K562 (cell line): Measurements from ENCODE around the gene HSPB2. TPM values are rescaled to one million over a fixed set of nuclear protein-coding genes. Genes with fewer than 3 reads are reported as not detected.

Source experiments
- ATF7 ChIP-seq: fragments of 450-650 bp; IDR thresholded peaks from 2 replicates; pipeline ENCODE4 v1.7.1; 2014; ENCODE audit warnings: mild to moderate bottlenecking, moderate library complexity
- BRD4 ChIP-seq: fragments of 200-600 bp; sonication (generic); IDR thresholded peaks from 2 replicates; pipeline ENCODE4 v1.6.1; 2017; ENCODE audit warnings: inconsistent platforms
- CTBP1 ChIP-seq: fragments of 450-650 bp; IDR thresholded peaks from 2 replicates; pipeline ENCODE4 v1.6.1; 2016; ENCODE audit warnings: borderline replicate concordance
- CXXC5 ChIP-seq: fragments of 250-450 bp; sonication (Bioruptor Pico); IDR thresholded peaks from 2 replicates; pipeline ENCODE4 v1.8.0; 2022; ENCODE audit warnings: inconsistent platforms, mild to moderate bottlenecking, moderate library complexity
- ETV1 ChIP-seq: fragments of 450-650 bp; conservative IDR thresholded peaks from 2 replicates; pipeline ENCODE4 v1.6.1; 2016; ENCODE audit warnings: missing genetic modification characterization, control low read depth, low read depth, missing compliant biosample characterization
- FOXA1 ChIP-seq: fragments of 450-650 bp; IDR thresholded peaks from 2 replicates; pipeline ENCODE4 v1.6.1; 2016; ENCODE audit warnings: mild to moderate bottlenecking, borderline replicate concordance
- JUNB ChIP-seq: fragments of 450-650 bp; formaldehyde crosslinking; conservative IDR thresholded peaks from 2 replicates; pipeline ENCODE4 v1.4.0; 2020; ENCODE audit warnings: mild to moderate bottlenecking
- KDM4B ChIP-seq, 2 experiments: fragments of 450-650 bp in 1 of 2; sonication (generic) in 1 of 2; IDR thresholded peaks; 2 replicates each; pipeline ENCODE4 v1.6.1; 2016 to 2017; ENCODE audit warnings: borderline replicate concordance in 2 of 2, antibody characterized with exemption in 1 of 2, low read depth in 1 of 2, mild to moderate bottlenecking in 1 of 2
- LARP7 ChIP-seq: fragments of 450-650 bp; IDR thresholded peaks from 2 replicates; pipeline ENCODE4 v1.6.1; 2016
- MECOM ChIP-seq: fragments of 250-450 bp; sonication (Bioruptor Pico); IDR thresholded peaks from 2 replicates; pipeline ENCODE4 v1.8.0; 2022; ENCODE audit warnings: inconsistent platforms
- MEIS2 ChIP-seq: fragments of 450-650 bp; IDR thresholded peaks from 2 replicates; pipeline ENCODE4 v1.6.1; 2014; ENCODE audit warnings: mild to moderate bottlenecking; ENCODE audit not compliant: partially characterized antibody
- NFXL1 ChIP-seq: fragments of 450-650 bp; formaldehyde crosslinking; IDR thresholded peaks from 2 replicates; pipeline ENCODE4 v1.4.0; 2021; ENCODE audit warnings: mild to moderate bottlenecking
- NRF1 ChIP-seq, 2 experiments: fragments of 450-650 bp; IDR thresholded peaks in 1 of 2; conservative IDR thresholded peaks in 1 of 2; 2 replicates each; pipeline ENCODE4 v1.6.1; 2014; ENCODE audit warnings: mild to moderate bottlenecking in 2 of 2
- PTBP1 ChIP-seq: fragments of 200-400 bp; formaldehyde crosslinking; IDR thresholded peaks from 2 replicates; pipeline ENCODE4 v1.6.1; 2017; ENCODE audit warnings: low read depth, low read length
- SMARCA4 ChIP-seq: fragments of 450-650 bp; IDR thresholded peaks from 2 replicates; pipeline ENCODE4 v1.6.1; 2016
- TOE1 ChIP-seq, 2 experiments: fragments of 450-650 bp in 1 of 2; sonication (generic) in 1 of 2; formaldehyde crosslinking in 1 of 2; IDR thresholded peaks; 2 replicates each; pipeline versions ENCODE4 v1.7.1 to v1.8.0; 2016 to 2022; ENCODE audit warnings: borderline replicate concordance in 2 of 2, mild to moderate bottlenecking in 2 of 2, antibody characterized with exemption in 1 of 2, inconsistent platforms in 1 of 2, low read depth in 1 of 2, missing genetic modification reagents in 1 of 2, moderate library complexity in 1 of 2
- ZHX1 ChIP-seq: fragments of 150-350 bp; conservative IDR thresholded peaks from 2 replicates; pipeline ENCODE4 v1.6.1; 2014; ENCODE audit warnings: low read length
- ZNF23 ChIP-seq: fragments of 250-450 bp; sonication (Bioruptor Pico); IDR thresholded peaks from 2 replicates; pipeline ENCODE4 v1.4.0; 2020; ENCODE audit warnings: mild to moderate bottlenecking
- ZNF316 ChIP-seq: fragments of 450-650 bp; IDR thresholded peaks from 2 replicates; pipeline ENCODE4 v1.6.1; 2016
- ZNF644 ChIP-seq: fragments of 200-800 bp; sonication (Bioruptor generic); IDR thresholded peaks from 2 replicates; pipeline ENCODE4 v1.6.1; 2016; ENCODE audit warnings: low read depth, missing genetic modification characterization, missing compliant biosample characterization
- ZNF785 ChIP-seq: fragments of 250-450 bp; sonication (Bioruptor Pico); IDR thresholded peaks from 2 replicates; pipeline ENCODE4 v1.4.0; 2020; ENCODE audit warnings: mild to moderate bottlenecking
- polyA plus RNA-seq, 8 experiments: library from polyadenylated mRNA; depleted of rRNA in 4 of 8; stranded (reverse) in 5 of 8; unstranded in 3 of 8; fragments of >200 nt; fragmentation: Nextera tagmentation in 2 of 8; fragmentation: Illumina TruSeq in 1 of 8; extraction: Ambion mirVana in 2 of 8; extraction: Trizol in 1 of 8; gene quantifications; 2 replicates each; pipeline versions ENCODE4 v1.2.1 to v1.2.3, GENCODE V29; 2011 to 2014; ENCODE audit warnings: inconsistent platforms in 1 of 8, missing spikeins in 1 of 8
- total RNA-seq, 7 experiments: library from RNA; depleted of rRNA in 6 of 7; stranded (reverse); fragments of >200 nt in 6 of 7; fragmentation: Illumina TruSeq in 2 of 7; extraction: Trizol in 2 of 7; gene quantifications; 2 replicates each; pipeline versions ENCODE4 v1.2.1 to v1.2.3, GENCODE V29; 2011 to 2021; ENCODE audit warnings: low replicate concordance in 1 of 7
- TF ChIP-seq, protein P1 (sequence below): sonication (generic); formaldehyde crosslinking; IDR thresholded peaks from 2 replicates; pipeline ENCODE4 v1.8.1; 2023; ENCODE audit warnings: mild to moderate bottlenecking, missing genetic modification reagents, moderate library complexity

Gene HSPB2
- total and polyA plus RNA-seq, 9 of the 15 experiments (the other 6 are each of a cell fraction or from before 2014, with no cell fraction given) = 0.06 to 0.35 (median 0.11) TPM; not detected in 5

- TF ChIP-seq MEIS2 = peak; percentile 72
- TF ChIP-seq ZNF644 (tag) = no peak
- TF ChIP-seq BRD4 = no peak
- no peak for TF ChIP-seq ETV1 (tag)
- TF ChIP-seq CXXC5 (CRISPR knock-in tag) = peak; percentile 91
- no peak for TF ChIP-seq ZHX1
- no peak for TF ChIP-seq ZNF316
- no peak for TF ChIP-seq SMARCA4
- TF ChIP-seq MECOM (CRISPR knock-in tag) = no peak
- TF ChIP-seq NRF1 (conservative IDR thresholded peaks at IDR 0.05 in 1 of 2, IDR thresholded peaks at IDR 0.05 in 1 of 2) = peak; percentile 87 to 88
- TF ChIP-seq NFXL1 = no peak
- no peak for TF ChIP-seq ZNF785
- no peak for TF ChIP-seq FOXA1
- 0 out of 2 replicates have a peak, but pooled peaks have one; percentile 29 for TF ChIP-seq LARP7
- TF ChIP-seq JUNB (CRISPR knock-in tag) = no peak
- TF ChIP-seq CTBP1 = peak; percentile 57; the same call in 1 of the 2 replicates
- TF ChIP-seq, protein P1, sequence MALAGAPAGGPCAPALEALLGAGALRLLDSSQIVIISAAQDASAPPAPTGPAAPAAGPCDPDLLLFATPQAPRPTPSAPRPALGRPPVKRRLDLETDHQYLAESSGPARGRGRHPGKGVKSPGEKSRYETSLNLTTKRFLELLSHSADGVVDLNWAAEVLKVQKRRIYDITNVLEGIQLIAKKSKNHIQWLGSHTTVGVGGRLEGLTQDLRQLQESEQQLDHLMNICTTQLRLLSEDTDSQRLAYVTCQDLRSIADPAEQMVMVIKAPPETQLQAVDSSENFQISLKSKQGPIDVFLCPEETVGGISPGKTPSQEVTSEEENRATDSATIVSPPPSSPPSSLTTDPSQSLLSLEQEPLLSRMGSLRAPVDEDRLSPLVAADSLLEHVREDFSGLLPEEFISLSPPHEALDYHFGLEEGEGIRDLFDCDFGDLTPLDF (CRISPR knock-in tag) = peak; percentile 66
- peak; percentile 88 for TF ChIP-seq TOE1 (IDR thresholded peaks at IDR 0.05; ENCODE audit: borderline replicate concordance)
- TF ChIP-seq TOE1 (CRISPR knock-in tag; IDR thresholded peaks at IDR 0.05; ENCODE audit: borderline replicate concordance, low read depth) = no peak
- no peak for TF ChIP-seq KDM4B (IDR thresholded peaks at IDR 0.05; ENCODE audit: borderline replicate concordance in 2 of 2, low read depth in 1 of 2)
- peak; percentile 57 for TF ChIP-seq ATF7
- no peak for TF ChIP-seq PTBP1
- no peak for TF ChIP-seq ZNF23
Measured at GRCh38 chr11:111870886-111871692, 41.4 kb upstream of the HSPB2 start, which contains the start of gene ALG9 (continued).
